Glutamatergic neuron (in vitro differentiated cells): ENCODE results near the gene PTPRCAP. TPM values are rescaled to one million over a fixed set of nuclear protein-coding genes. Genes with fewer than 3 reads are reported as not detected.
A peak's percentile ranks its signal among the peaks of the same experiment; 100 is the strongest.

Source experiments
- DNase-seq: peaks from one replicate; pipeline ENCODE4 v3.0.0; 2022
- H3K27ac Mint-ChIP-seq: one replicate; pipeline ENCODE4 v1.8.0; 2020; ENCODE audit warnings: mild to moderate bottlenecking, mixed read lengths, inconsistent platforms; ENCODE audit not compliant: unreplicated experiment
- H3K27me3 Mint-ChIP-seq: one replicate; pipeline ENCODE4 v1.8.0; 2020; ENCODE audit warnings: mild to moderate bottlenecking, moderate library complexity, mixed read lengths, inconsistent platforms; ENCODE audit not compliant: unreplicated experiment
- H3K36me3 Mint-ChIP-seq: one replicate; pipeline ENCODE4 v1.8.0; 2020; ENCODE audit warnings: mild to moderate bottlenecking, mixed read lengths, inconsistent platforms; ENCODE audit not compliant: unreplicated experiment
- H3K4me1 Mint-ChIP-seq: one replicate; pipeline ENCODE4 v1.8.0; 2020; ENCODE audit warnings: mild to moderate bottlenecking, low read depth, mixed read lengths, inconsistent platforms; ENCODE audit not compliant: unreplicated experiment
- H3K4me3 Mint-ChIP-seq: one replicate; pipeline ENCODE4 v1.8.0; 2020; ENCODE audit warnings: mild to moderate bottlenecking, mixed read lengths, inconsistent platforms; ENCODE audit not compliant: unreplicated experiment
- H3K9me3 Mint-ChIP-seq: one replicate; pipeline ENCODE4 v1.8.0; 2020; ENCODE audit warnings: mild to moderate bottlenecking, moderate library complexity, mixed read lengths, inconsistent platforms; ENCODE audit not compliant: unreplicated experiment
- CTCF ChIP-seq: fragments of 200-600 bp; sonication (generic); IDR thresholded peaks from one replicate; pipeline ENCODE4 v1.5.0; 2021; ENCODE audit not compliant: partially characterized antibody, unreplicated experiment
- total RNA-seq: library from RNA; stranded (reverse); fragmentation: NEBNext Ultra II Directional; extraction: Animal tissue kit (Norgen Biotek cat#: 25700); gene quantifications from one replicate; pipeline ENCODE4 v1.2.1, GENCODE V29; 2021; ENCODE audit not compliant: unreplicated experiment

Gene PTPRCAP
- total RNA-seq, 1 donor from 2014 or later, result 2.1 TPM

GRCh38 chr11:67418476-67419281 is 18.8 kb downstream of the PTPRCAP start:
- no peak overlapping the region for H3K27ac Mint-ChIP-seq
- TF ChIP-seq CTCF, result no peak
- H3K4me3 Mint-ChIP-seq, result no peak overlapping the region
- DNase-seq, result no peak
- H3K27me3 Mint-ChIP-seq, result peaks cover 16% of the 10 kb centered on the region
- no peaks in the 10 kb centered on the region for H3K36me3 Mint-ChIP-seq
- H3K9me3 Mint-ChIP-seq, result peaks cover 2% of the 10 kb centered on the region
- no peaks in the 10 kb centered on the region for H3K4me1 Mint-ChIP-seq

GRCh38 chr11:67417425-67417824 is 20.1 kb downstream of the PTPRCAP start:
- Mint-ChIP-seq H3K36me3 (no peaks in the 10 kb centered on the region), H3K27ac (no peak overlapping the region), H3K9me3 (no peaks in the 10 kb centered on the region), H3K4me3 (no peak overlapping the region), H3K27me3 (peaks cover 20% of the 10 kb centered on the region), H3K4me1 (peaks cover 6% of the 10 kb centered on the region)
- no peak for DNase-seq
- TF ChIP-seq CTCF, result no peak

GRCh38 chr11:67416416-67417335 is 20.8 kb downstream of the PTPRCAP start:
- Mint-ChIP-seq H3K9me3 (no peaks in the 10 kb centered on the region), H3K4me3 (peak overlapping the region; percentile 46), H3K4me1 (peaks cover 6% of the 10 kb centered on the region), H3K27ac (no peak overlapping the region), H3K36me3 (no peaks in the 10 kb centered on the region), H3K27me3 (peaks cover 20% of the 10 kb centered on the region)
- DNase-seq, result no peak
- TF ChIP-seq CTCF, result no peak

GRCh38 chr11:67415501-67416304 is 21.8 kb downstream of the PTPRCAP start, which contains the start of gene CARNS1:
Gene CARNS1, plus strand, starts transcription at chr11:67415678. Its CDS starts 522 bp downstream, at chr11:67416200.
- DNase-seq, result no peak
- H3K9me3 Mint-ChIP-seq, result no peaks in the 10 kb centered on the region
- H3K4me3 Mint-ChIP-seq, result peak within 1 kb of the TSS; percentile 19
- TF ChIP-seq CTCF, result no peak
- no peak within 1 kb of the TSS for H3K27ac Mint-ChIP-seq
- H3K36me3 Mint-ChIP-seq, result no peaks in the 10 kb centered on the region
- peaks cover 6% of the 10 kb centered on the region for H3K4me1 Mint-ChIP-seq
- peaks cover 19% of the 10 kb centered on the region for H3K27me3 Mint-ChIP-seq
